Choroid plexus epithelial cell (primary cell): ENCODE results near the gene ACRBP.

Experiments
- DNase-seq: peaks from one replicate; pipeline ENCODE4 v3.0.0-alpha.2; 2010; ENCODE audit warnings: low read depth
- H3K4me3 ChIP-seq: 2 replicates; pipeline ENCODE4 v1.5.1; 2011; ENCODE audit warnings: low read depth, mild to moderate bottlenecking, control low read depth, low read length, moderate library complexity
- CTCF ChIP-seq: conservative IDR thresholded peaks from 2 replicates; pipeline ENCODE4 v1.5.1; 2011; ENCODE audit warnings: low read depth, mild to moderate bottlenecking, control low read depth, inconsistent platforms, low read length, moderate library complexity

Gene ACRBP

GRCh38 chr12:6620885-6621274, 26.4 kb downstream of the ACRBP start:
- no peak for TF ChIP-seq CTCF
- no peak for DNase-seq
- H3K4me3 ChIP-seq, result no peak overlapping the region

GRCh38 chr12:6620137-6620884, 26.9 kb downstream of the ACRBP start:
- H3K4me3 ChIP-seq, result peak overlapping the region; percentile 29
- DNase-seq, result peak; percentile 70
- TF ChIP-seq CTCF, result peak; percentile 69

GRCh38 chr12:6618483-6619225, 28.6 kb downstream of the ACRBP start:
- no peak for DNase-seq
- no peak for TF ChIP-seq CTCF
- H3K4me3 ChIP-seq, result no peak overlapping the region

- no peak overlapping the region for H3K4me3 ChIP-seq
- TF ChIP-seq CTCF, result no peak
- no peak for DNase-seq
Measured at GRCh38 chr12:6615802-6616201, 31.4 kb downstream of the ACRBP start.

GRCh38 chr12:6614513-6615172, 32.6 kb downstream of the ACRBP start:
- peak; percentile 20 for TF ChIP-seq CTCF
- no peak for DNase-seq
- H3K4me3 ChIP-seq, result no peak overlapping the region

GRCh38 chr12:6613776-6614512, 33.3 kb downstream of the ACRBP start:
- no peak overlapping the region for H3K4me3 ChIP-seq
- peak; percentile 12 for TF ChIP-seq CTCF
- peak; percentile 99 for DNase-seq
